ENCODE results near the gene GOLT1A. TPM values are rescaled to one million over a fixed set of nuclear protein-coding genes. Genes with fewer than 3 reads are reported as not detected.

Gene GOLT1A
- total and polyA plus RNA-seq, 10 of the 15 experiments (the other 5 are each of a cell fraction or from before 2014, with no cell fraction given) = 0.09 to 0.46 TPM; not detected in 8

DNA sequence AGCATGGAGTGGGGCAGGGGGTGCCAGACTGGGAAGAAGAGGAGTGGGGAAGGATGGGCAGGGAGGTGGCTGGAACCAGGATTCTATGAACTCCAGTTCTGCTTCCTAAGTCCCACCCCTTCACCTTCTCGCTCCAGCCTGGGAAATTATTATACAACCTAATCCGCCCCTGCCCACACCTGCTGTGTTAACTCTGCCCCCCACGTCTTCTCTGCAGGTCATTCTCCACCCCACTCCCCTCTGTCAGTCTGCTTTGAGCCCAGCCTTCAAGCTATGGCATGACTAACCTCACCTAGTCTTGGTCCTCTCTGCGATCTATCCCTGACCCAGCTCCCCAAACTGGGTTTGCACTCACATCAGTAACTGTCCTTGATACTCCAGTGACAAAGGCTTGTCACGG lies 46.0 kb upstream of the GOLT1A start:
- Histone ChIP-seq H3K79me2 (ENCODE audit: control insufficient read depth, insufficient read depth, low read length) (no peaks in the 10 kb centered on the region), H3K9me3 (replicated peaks; ENCODE audit: control insufficient read depth, insufficient read depth, low read length) (no peaks in the 10 kb centered on the region), H3K27ac (ENCODE audit: control insufficient read depth, insufficient read depth) (no peak overlapping the region), H3K36me3 (ENCODE audit: control insufficient read depth in 2 of 2, insufficient read depth in 2 of 2, low read length in 1 of 2) (no peaks in the 10 kb centered on the region), H3K4me2 (ENCODE audit: control insufficient read depth, insufficient read depth) (no peak overlapping the region), H2AFZ (ENCODE audit: control insufficient read depth, low read depth, low read length) (no peak overlapping the region), H3K9ac (ENCODE audit: control insufficient read depth, insufficient read depth, low read length) (no peak overlapping the region), H3K4me3 (no peak overlapping the region), H4K20me1 (ENCODE audit: control insufficient read depth, insufficient read depth) (no peaks in the 10 kb centered on the region; the same call in 1 of the 2 replicates), H3K4me1 (ENCODE audit: control insufficient read depth, insufficient read depth, low read length) (no peaks in the 10 kb centered on the region), H3K27me3 (replicated peaks in 1 of 2; ENCODE audit: control insufficient read depth in 2 of 2, insufficient read depth in 2 of 2, low read length in 1 of 2) (peaks cover 2 to 8% of the 10 kb centered on the region in 2 experiments; a peak in 3 of 4 replicates)
- ChIA-PET CTCF (interaction anchor here (0.7 to 7.5 kb wide), 7 partner anchors 45 to 387 kb away, joined by 3 to 153 read pairs (median 9); partner anchors contain the start of genes GOLT1A and PLEKHA6), RAD21 (ENCODE audit: unreplicated experiment) (interaction anchor here (1.3 to 4.8 kb wide), 3 partner anchors 8 to 102 kb away, joined by 3 to 57 read pairs (median 4); partner anchors contain the start of gene PLEKHA6), SMC1A (ENCODE audit: uncharacterized antibody, unreplicated experiment) (interaction anchor here (0.6 to 8.4 kb wide), 5 partner anchors 13 to 120 kb away, joined by 3 to 86 read pairs (median 3); partner anchors contain the start of gene PLEKHA6), POLR2A (no interaction called here)
- BruUV-seq (replicated peaks) = no TSS peak
- WGBS (ENCODE audit: insufficient coverage, insufficient replicate concordance, low lambda C conversion rate, missing lambda C conversion rate) = 24% methylated on average over 5 of the region's 5 CpGs
- FAIRE-seq (no peak), ATAC-seq (no peak), DNase-seq (ENCODE audit: low read depth, low spot score) (no peak)
- intact Hi-C loops (cut with micrococcal nuclease; ENCODE audit: unreplicated experiment) (no loop called here), in situ Hi-C loops (cut with MboI) (no loop called here)
- TF ChIP-seq NFYA (IDR thresholded peaks at IDR 0.05; ENCODE audit: borderline replicate concordance, low read depth, low read length) = no peak
- no peak for TF ChIP-seq MEF2B (IDR thresholded peaks at IDR 0.05; ENCODE audit: partially characterized antibody, poor library complexity, severe bottlenecking)
- TF ChIP-seq, protein P1, sequence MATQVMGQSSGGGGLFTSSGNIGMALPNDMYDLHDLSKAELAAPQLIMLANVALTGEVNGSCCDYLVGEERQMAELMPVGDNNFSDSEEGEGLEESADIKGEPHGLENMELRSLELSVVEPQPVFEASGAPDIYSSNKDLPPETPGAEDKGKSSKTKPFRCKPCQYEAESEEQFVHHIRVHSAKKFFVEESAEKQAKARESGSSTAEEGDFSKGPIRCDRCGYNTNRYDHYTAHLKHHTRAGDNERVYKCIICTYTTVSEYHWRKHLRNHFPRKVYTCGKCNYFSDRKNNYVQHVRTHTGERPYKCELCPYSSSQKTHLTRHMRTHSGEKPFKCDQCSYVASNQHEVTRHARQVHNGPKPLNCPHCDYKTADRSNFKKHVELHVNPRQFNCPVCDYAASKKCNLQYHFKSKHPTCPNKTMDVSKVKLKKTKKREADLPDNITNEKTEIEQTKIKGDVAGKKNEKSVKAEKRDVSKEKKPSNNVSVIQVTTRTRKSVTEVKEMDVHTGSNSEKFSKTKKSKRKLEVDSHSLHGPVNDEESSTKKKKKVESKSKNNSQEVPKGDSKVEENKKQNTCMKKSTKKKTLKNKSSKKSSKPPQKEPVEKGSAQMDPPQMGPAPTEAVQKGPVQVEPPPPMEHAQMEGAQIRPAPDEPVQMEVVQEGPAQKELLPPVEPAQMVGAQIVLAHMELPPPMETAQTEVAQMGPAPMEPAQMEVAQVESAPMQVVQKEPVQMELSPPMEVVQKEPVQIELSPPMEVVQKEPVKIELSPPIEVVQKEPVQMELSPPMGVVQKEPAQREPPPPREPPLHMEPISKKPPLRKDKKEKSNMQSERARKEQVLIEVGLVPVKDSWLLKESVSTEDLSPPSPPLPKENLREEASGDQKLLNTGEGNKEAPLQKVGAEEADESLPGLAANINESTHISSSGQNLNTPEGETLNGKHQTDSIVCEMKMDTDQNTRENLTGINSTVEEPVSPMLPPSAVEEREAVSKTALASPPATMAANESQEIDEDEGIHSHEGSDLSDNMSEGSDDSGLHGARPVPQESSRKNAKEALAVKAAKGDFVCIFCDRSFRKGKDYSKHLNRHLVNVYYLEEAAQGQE (IDR thresholded peaks at IDR 0.05; ENCODE audit: low read depth, low read length) = no peak
- TF ChIP-seq, protein P2, sequence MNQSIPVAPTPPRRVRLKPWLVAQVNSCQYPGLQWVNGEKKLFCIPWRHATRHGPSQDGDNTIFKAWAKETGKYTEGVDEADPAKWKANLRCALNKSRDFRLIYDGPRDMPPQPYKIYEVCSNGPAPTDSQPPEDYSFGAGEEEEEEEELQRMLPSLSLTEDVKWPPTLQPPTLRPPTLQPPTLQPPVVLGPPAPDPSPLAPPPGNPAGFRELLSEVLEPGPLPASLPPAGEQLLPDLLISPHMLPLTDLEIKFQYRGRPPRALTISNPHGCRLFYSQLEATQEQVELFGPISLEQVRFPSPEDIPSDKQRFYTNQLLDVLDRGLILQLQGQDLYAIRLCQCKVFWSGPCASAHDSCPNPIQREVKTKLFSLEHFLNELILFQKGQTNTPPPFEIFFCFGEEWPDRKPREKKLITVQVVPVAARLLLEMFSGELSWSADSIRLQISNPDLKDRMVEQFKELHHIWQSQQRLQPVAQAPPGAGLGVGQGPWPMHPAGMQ (IDR thresholded peaks at IDR 0.05; ENCODE audit: borderline replicate concordance) = no peak
- TF ChIP-seq ZNF384 (IDR thresholded peaks at IDR 0.05; ENCODE audit: borderline replicate concordance, low read depth, low read length) = no peak
- TF ChIP-seq BACH1 (IDR thresholded peaks at IDR 0.05; ENCODE audit: borderline replicate concordance) = no peak
- no peak for TF ChIP-seq NR2C1 (IDR thresholded peaks at IDR 0.05)
- TF ChIP-seq NFXL1 (IDR thresholded peaks at IDR 0.05; ENCODE audit: borderline replicate concordance) = no peak
- no peak for TF ChIP-seq EGR1 (IDR thresholded peaks at IDR 0.05; ENCODE audit: borderline replicate concordance in 1 of 2, low read depth in 2 of 2, low read length in 2 of 2)
- TF ChIP-seq, protein P3, sequence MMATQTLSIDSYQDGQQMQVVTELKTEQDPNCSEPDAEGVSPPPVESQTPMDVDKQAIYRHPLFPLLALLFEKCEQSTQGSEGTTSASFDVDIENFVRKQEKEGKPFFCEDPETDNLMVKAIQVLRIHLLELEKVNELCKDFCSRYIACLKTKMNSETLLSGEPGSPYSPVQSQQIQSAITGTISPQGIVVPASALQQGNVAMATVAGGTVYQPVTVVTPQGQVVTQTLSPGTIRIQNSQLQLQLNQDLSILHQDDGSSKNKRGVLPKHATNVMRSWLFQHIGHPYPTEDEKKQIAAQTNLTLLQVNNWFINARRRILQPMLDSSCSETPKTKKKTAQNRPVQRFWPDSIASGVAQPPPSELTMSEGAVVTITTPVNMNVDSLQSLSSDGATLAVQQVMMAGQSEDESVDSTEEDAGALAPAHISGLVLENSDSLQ (IDR thresholded peaks at IDR 0.05) = no peak
- TF ChIP-seq RAD51 (IDR thresholded peaks at IDR 0.05) = no peak
- no peak for TF ChIP-seq TARDBP (IDR thresholded peaks at IDR 0.05; ENCODE audit: borderline replicate concordance)
- TF ChIP-seq, protein P4, sequence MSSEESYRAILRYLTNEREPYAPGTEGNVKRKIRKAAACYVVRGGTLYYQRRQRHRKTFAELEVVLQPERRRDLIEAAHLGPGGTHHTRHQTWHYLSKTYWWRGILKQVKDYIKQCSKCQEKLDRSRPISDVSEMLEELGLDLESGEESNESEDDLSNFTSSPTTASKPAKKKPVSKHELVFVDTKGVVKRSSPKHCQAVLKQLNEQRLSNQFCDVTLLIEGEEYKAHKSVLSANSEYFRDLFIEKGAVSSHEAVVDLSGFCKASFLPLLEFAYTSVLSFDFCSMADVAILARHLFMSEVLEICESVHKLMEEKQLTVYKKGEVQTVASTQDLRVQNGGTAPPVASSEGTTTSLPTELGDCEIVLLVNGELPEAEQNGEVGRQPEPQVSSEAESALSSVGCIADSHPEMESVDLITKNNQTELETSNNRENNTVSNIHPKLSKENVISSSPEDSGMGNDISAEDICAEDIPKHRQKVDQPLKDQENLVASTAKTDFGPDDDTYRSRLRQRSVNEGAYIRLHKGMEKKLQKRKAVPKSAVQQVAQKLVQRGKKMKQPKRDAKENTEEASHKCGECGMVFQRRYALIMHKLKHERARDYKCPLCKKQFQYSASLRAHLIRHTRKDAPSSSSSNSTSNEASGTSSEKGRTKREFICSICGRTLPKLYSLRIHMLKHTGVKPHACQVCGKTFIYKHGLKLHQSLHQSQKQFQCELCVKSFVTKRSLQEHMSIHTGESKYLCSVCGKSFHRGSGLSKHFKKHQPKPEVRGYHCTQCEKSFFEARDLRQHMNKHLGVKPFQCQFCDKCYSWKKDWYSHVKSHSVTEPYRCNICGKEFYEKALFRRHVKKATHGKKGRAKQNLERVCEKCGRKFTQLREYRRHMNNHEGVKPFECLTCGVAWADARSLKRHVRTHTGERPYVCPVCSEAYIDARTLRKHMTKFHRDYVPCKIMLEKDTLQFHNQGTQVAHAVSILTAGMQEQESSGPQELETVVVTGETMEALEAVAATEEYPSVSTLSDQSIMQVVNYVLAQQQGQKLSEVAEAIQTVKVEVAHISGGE (CRISPR knock-in tag; IDR thresholded peaks at IDR 0.05) = no peak
